Thoracic aorta (tissue), 2 donors: ENCODE results near the gene NEB. TPM values are rescaled to one million over a fixed set of nuclear protein-coding genes. Genes with fewer than 3 reads are reported as not detected.

Experiments
- ATAC-seq: fragments of 150-250 bp; one replicate; pipeline ENCODE4 v1.8.0; 2017; ENCODE audit warnings: low read depth; ENCODE audit not compliant: insufficient number of reproducible peaks, low FRiP score
- DNase-seq: peaks from one replicate; pipeline ENCODE4 v3.0.0-alpha.2; 2020; ENCODE audit warnings: low spot score
- H3K27ac ChIP-seq, 2 donors: fragments of 200-600 bp; sonication (generic); 1 replicate in 1 of 2; 2 replicates in 1 of 2; pipeline ENCODE4 v1.5.1; 2016; ENCODE audit warnings: mild to moderate bottlenecking in 2 of 2, moderate library complexity in 2 of 2
- H3K27me3 ChIP-seq: fragments of 200-600 bp; sonication (generic); replicated peaks from 2 replicates; pipeline ENCODE4 v1.6.0; 2016; ENCODE audit warnings: mild to moderate bottlenecking; ENCODE audit not compliant: insufficient read depth
- H3K36me3 ChIP-seq: fragments of 200-600 bp; sonication (generic); one replicate; pipeline ENCODE4 v1.5.1; 2016
- H3K4me1 ChIP-seq, 2 donors: fragments of 200-600 bp; sonication (generic); 1 replicate in 1 of 2; 2 replicates in 1 of 2; pipeline versions ENCODE4 v1.5.1 to v1.6.0; 2016; ENCODE audit warnings: low read depth in 2 of 2, mild to moderate bottlenecking in 1 of 2; ENCODE audit not compliant: control insufficient read depth in 1 of 2
- H3K4me3 ChIP-seq: fragments of 200-600 bp; sonication (generic); 2 replicates; pipeline ENCODE4 v1.5.1; 2016; ENCODE audit warnings: mild to moderate bottlenecking
- H3K9me3 ChIP-seq: fragments of 200-600 bp; sonication (generic); 2 replicates; pipeline ENCODE4 v1.5.1; 2016
- CTCF ChIP-seq: fragments of 200-600 bp; sonication (generic); IDR thresholded peaks from one replicate; pipeline ENCODE4 v1.5.1; 2019; ENCODE audit warnings: antibody characterized with exemption
- total RNA-seq, 2 donors: library from RNA; depleted of rRNA; stranded (reverse); fragments of >200 nt; gene quantifications; one replicate each; pipeline versions ENCODE4 v1.1.0 to v1.2.3, GENCODE V29; 2016

NEB gene
- total RNA-seq, 2 donors from 2014 or later: 3.2 to 8.6 TPM

- ATAC-seq (no peak), DNase-seq (no peak)
- H3K4me1 ChIP-seq: no peaks in the 10 kb centered on the region
- no peaks in the 10 kb centered on the region for H3K36me3 ChIP-seq
- H3K27ac ChIP-seq: no peak overlapping the region
- H3K4me3 ChIP-seq: no peak overlapping the region
- H3K27me3 ChIP-seq: no peaks in the 10 kb centered on the region
- H3K9me3 ChIP-seq: no peaks in the 10 kb centered on the region
- TF ChIP-seq CTCF: no peak
Measured at GRCh38 chr2:151498178-151498577, 236.1 kb downstream of the NEB start.

- ATAC-seq (no peak), DNase-seq (no peak)
- Histone ChIP-seq H3K4me1 (no peaks in the 10 kb centered on the region), H3K27me3 (no peaks in the 10 kb centered on the region), H3K4me3 (no peak overlapping the region), H3K9me3 (no peaks in the 10 kb centered on the region), H3K36me3 (no peaks in the 10 kb centered on the region), H3K27ac (no peak overlapping the region)
- no peak for TF ChIP-seq CTCF
Measured at GRCh38 chr2:151491496-151491895, 242.8 kb downstream of the NEB start.

GRCh38 chr2:151490276-151490675, 244.0 kb downstream of the NEB start:
- H3K27ac ChIP-seq: no peak overlapping the region
- H3K9me3 ChIP-seq: no peaks in the 10 kb centered on the region
- no peaks in the 10 kb centered on the region for H3K4me1 ChIP-seq
- no peaks in the 10 kb centered on the region for H3K36me3 ChIP-seq
- H3K4me3 ChIP-seq: no peak overlapping the region
- DNase-seq (no peak), ATAC-seq (no peak)
- TF ChIP-seq CTCF: no peak
- no peaks in the 10 kb centered on the region for H3K27me3 ChIP-seq

- H3K27ac ChIP-seq: no peak overlapping the region
- TF ChIP-seq CTCF: no peak
- H3K4me3 ChIP-seq: no peak overlapping the region
- DNase-seq (no peak), ATAC-seq (no peak)
- no peaks in the 10 kb centered on the region for H3K27me3 ChIP-seq
- no peaks in the 10 kb centered on the region for H3K9me3 ChIP-seq
- H3K36me3 ChIP-seq: peaks cover 9% of the 10 kb centered on the region
- no peaks in the 10 kb centered on the region for H3K4me1 ChIP-seq
Measured at GRCh38 chr2:151486053-151486452, 248.2 kb downstream of the NEB start.

- Histone ChIP-seq H3K4me3 (no peak overlapping the region), H3K36me3 (peaks cover 9% of the 10 kb centered on the region), H3K27ac (no peak overlapping the region), H3K9me3 (no peaks in the 10 kb centered on the region), H3K27me3 (no peaks in the 10 kb centered on the region), H3K4me1 (no peaks in the 10 kb centered on the region)
- TF ChIP-seq CTCF: no peak
- DNase-seq (no peak), ATAC-seq (no peak)
Measured at GRCh38 chr2:151484100-151484499, 250.2 kb downstream of the NEB start.
